Measurements from ENCODE around the gene ADARB1. TPM values are rescaled to one million over a fixed set of nuclear protein-coding genes. Genes with fewer than 3 reads are reported as not detected.

ADARB1 gene
- total and polyA plus RNA-seq, 9 of the 15 experiments (the other 6 are each of a cell fraction or from before 2014, with no cell fraction given) = 6.7 to 16.0 (median 8.3) TPM

GRCh38 chr21:45138199-45139002 is 64.0 kb downstream of the ADARB1 start (continued):
- no peak for TF ChIP-seq ID3 (CRISPR knock-in tag; IDR thresholded peaks at IDR 0.05)
- TF ChIP-seq ID3 (tag; IDR thresholded peaks at IDR 0.05) = 0 out of 2 replicates have a peak, but pooled peaks have one; percentile 22
- no peak for TF ChIP-seq ZNF407 (IDR thresholded peaks at IDR 0.05; ENCODE audit: low read depth)
- TF ChIP-seq ARID1B (IDR thresholded peaks at IDR 0.05) = peak; percentile 27
- TF ChIP-seq ZNF398 (CRISPR knock-in tag; IDR thresholded peaks at IDR 0.05) = no peak
- TF ChIP-seq NUFIP1 (IDR thresholded peaks at IDR 0.05; ENCODE audit: partially characterized antibody) = no peak
- TF ChIP-seq KDM2B (CRISPR knock-in tag; IDR thresholded peaks at IDR 0.05) = no peak
- no peak for TF ChIP-seq POLR3G (IDR thresholded peaks at IDR 0.05; ENCODE audit: extremely low read depth, insufficient read length, insufficient replicate concordance)
- TF ChIP-seq MYC (IDR thresholded peaks at IDR 0.05; ENCODE audit: low read depth, low read length) = peak; percentile 97
- TF ChIP-seq MYC (CRISPR knock-in tag; IDR thresholded peaks at IDR 0.05; ENCODE audit: borderline replicate concordance, low read depth) = peak; percentile 61; the same call in 1 of the 2 replicates
- no peak for TF ChIP-seq OTX1 (CRISPR knock-in tag; IDR thresholded peaks at IDR 0.05)
- no peak for TF ChIP-seq NFE2 (IDR thresholded peaks at IDR 0.05; ENCODE audit: low read depth)
- no peak for TF ChIP-seq ZNF23 (CRISPR knock-in tag; IDR thresholded peaks at IDR 0.05)
- TF ChIP-seq ZNF232 (CRISPR knock-in tag; IDR thresholded peaks at IDR 0.05) = peak; percentile 72; the same call in 1 of the 2 replicates

Measured in K562 (cell line).